CD4-positive, alpha-beta T cell treated with Interleukin-6 at 100 ng/mL for 8 hours (primary cell): ENCODE data around the gene SCCPDH.
A peak's percentile ranks its signal among the peaks of the same experiment; 100 is the strongest.

Experiments used
- DNase-seq: peaks from one replicate; pipeline ENCODE4 v3.0.0-alpha.2; 2020; ENCODE audit warnings: mixed read lengths, low spot score

Gene SCCPDH

DNA sequence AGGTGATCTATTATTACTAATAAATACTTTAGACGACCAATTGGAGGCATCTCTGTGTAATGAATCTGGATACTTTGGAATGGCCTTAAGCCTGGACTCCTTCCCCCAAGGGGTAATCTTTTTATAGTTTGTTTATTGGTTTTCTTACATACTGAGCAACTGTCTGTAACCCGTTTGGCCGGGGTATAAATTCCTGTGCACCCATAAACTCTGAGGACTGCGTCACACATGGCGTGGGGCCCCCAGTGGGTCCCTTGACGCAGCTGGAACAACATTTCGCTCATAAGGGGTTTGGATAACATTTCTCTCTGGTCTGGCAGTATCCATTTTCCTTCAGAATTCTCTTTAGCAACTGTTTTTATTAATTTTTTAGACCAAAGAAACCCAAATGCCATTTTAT, 26.5 kb downstream of the SCCPDH start:
- DNase-seq = no peak

DNA sequence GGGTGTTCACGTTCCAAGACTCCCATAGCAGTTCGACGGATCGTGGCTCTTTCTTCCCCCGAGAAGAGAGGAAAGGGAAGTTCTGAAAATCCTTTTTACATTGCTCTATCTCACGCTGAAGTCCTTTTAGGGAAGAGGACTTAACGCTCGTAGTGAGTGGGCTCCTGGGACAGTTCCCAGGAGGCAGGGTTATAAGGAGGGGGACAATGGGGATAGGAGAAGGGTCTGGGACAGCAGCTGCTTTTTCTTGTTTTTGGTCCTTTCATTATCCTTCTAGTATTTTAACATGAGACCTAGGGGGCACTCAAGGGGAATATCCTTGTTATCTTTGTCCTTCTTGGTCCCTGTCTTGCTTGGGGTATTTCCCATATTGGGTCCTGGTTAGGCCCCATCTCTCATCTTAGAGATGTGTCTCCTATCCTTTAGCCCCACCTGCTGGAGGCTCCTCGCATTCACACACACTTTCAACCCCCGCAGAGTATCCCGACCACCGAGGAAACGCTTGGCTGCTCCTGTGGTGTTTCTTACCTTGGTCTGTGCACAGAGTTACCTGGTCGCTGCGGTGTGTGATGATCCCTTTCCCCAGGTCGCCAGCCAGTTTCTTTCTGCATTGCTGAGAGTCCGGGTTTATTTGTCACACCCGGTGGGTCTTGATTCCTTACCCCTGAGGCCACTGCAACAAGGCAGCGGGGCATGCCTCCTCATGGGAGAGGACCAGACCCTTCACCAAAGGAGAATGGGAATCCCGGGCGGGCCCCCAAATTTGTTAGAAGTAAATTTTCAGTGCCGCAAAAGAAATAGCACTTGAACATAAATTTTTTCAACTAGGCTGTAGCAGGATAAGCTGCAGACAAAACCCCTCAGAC, 29.7 kb downstream of the SCCPDH start:
- DNase-seq = peak; percentile 35

DNA sequence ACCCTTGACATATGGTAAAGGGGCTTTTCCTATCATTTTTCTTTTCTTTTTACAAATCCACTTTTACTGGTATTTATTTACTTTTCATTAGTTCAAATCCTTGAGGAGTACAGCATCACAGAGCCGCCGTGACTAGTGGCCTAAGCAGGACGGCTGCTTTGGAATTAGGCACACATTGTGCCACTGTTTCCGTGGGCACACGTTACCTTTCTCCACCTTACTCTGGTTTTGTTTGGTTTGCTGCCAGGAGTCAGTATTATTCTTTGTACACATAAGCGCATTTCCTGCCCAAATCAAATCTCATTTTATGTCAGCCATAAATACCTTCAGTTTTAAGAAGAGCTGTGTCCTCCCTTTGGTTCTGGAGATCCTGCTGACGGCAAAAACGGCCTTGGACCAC, 31.2 kb downstream of the SCCPDH start:
- no peak for DNase-seq

DNA sequence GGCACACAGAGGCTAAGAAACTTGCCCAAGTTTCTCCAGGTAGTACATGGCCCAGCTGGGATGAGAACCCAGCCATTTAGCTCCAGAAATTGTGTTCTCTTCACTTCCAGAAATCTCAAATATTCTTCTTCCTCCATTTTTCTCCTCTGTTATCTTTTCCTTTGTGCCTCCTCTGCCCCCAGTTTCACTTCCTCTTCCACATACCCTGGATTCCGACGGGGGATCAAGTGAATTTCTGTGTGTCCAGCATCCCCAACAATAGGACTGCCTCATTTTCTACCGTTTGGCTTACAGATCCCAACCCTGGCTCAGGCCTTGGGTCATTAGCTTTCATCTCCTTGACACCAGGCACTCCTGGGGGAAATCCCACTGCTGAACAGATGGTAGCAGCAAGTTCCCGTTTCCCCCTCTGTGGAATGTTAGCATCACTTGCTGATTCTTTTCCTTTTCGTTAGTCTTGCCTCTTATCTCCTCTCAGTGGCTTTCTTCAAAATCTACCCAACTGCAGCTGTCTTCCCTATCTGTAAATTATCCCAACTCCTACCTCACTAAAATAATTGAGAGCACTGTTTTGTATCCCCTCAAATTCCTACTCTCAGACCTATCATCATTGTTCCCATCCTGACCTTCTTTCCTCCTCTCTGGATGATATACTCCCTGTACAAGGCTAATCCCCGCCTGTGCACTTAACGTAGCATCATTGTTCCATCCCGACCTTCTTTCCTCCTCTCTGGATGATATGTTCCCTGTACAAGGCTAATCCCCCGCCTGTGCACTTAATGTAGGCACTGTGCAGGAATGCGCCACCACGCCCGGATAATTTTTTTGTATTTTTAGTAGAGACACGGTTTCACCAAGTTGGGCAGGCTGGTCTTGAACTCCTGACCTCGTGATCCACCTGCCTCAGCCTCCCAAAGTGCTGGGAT, 36.5 kb downstream of the SCCPDH start:
- no peak for DNase-seq

DNA sequence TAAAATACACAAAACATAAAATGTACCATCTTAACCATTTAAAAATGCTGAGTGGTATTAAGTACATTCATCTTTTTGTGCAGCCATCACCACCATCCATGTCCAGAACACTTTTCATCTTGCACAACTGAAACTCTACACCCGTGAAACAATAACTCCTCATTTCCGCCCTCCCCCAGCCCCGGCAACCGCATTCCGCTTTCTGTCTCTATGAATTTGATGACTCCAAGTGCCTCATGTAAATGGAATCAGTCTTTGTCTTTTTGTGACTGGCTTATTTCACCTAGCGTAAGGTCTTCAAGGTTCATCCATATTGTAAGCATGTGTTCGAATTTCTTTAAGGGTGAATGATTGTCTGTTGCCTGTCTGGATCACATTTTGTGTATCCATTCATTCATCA, 37.2 kb downstream of the SCCPDH start:
- no peak for DNase-seq

DNA sequence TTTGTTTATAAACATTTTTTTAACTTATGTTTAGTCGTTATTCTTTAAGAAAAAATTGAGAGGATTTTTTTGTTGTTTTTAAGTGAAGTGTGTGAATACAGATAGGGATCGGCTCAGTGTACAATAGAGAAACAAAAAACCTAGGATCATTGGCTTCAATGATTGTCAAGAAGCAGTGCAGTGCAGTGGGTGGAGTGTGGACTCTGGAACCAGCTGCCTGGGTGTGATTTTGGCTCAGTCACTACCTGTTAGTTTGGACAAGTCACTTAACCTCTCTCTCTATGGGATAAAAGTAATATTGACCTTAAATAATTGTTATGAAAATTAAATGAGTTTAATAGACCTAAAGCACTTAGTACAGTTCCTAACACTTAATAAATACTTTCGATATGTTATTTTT, 41.3 kb downstream of the SCCPDH start:
- DNase-seq = no peak

DNA sequence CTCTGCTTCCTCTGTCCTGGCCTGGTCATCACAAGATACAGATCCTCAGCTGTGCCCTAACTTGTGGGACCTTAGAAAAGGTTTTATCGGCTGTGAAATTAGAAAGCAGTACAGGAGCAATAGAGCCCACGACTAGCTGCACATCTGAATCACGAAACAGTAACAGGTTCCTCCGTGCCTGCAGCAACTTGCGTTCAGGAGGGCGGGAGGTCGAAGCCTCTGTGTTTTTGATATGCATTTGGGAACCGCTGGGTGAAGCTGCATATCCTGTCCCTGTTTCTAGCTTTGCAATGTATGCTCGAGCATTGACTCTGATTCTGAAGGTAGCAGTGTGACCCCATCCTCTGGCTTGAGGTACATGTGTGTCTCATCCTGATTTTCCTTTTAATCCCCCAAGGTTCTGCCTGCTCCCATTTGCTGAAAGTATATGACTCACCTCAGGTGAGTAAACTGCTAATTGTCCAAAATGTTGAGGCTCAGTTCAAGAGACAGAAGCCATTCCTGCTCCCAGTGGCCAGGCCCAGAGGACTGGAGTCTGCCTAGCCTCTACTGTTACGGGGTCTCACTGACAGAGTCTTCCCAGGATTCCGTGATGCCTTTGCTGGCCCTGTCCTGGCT, 44.3 kb downstream of the SCCPDH start:
- no peak for DNase-seq

DNA sequence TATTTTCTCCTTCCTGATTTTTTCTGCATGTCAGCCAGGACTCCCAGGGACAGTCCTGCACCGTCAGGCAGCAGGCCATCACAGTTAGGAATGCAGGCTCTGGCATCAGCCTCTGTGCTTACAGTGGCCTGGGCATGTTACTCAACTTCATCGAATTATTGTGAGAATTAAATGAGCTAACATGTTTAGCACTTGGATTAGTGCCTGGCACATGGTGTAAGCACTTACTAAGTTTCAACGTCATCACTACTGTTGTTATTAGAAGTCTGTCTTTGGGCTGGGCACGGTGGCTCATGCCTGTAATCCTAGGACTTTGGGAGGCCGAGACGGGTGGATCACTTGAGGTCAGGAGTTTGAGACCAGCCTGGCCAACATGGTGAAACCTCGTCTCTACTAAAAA, 45.1 kb downstream of the SCCPDH start:
- no peak for DNase-seq

DNA sequence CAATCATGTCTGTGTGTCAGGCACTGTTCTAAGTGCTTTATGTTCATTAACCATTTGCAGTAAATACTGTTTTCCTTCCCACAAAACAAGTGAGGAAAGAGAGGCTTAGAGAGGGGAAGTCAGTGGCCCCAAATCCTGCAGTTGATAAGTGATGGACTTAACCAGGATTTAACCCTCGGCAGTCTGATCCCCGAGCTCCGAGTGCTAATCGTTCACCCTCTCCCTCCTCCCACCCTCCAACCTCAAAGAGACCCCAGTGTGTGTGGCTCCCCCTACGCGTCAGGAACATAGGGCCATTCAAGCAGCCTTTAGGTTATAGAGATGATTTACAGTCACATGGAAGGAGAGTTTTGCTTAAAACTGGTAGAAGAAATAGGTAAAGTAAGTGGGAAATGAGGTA, 47.2 kb downstream of the SCCPDH start:
- DNase-seq = no peak

DNA sequence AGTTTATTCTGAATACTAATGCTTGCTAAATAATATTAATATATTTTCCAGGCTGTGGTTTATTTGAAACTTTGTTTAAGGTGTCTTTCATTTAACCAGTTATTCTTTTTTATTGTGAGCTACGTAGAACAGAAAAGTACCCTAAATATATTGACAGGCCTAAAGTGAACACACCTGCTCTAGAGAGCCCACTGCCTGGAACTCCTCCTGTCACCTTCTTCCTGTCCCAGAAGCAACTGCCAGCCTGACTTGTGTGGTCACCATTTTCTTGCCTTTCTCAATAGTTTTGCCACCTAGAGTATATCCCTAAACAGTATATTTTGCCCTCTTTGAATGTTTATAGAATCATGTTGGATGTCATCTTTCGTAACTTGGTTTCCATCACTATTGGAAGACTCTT, 48.5 kb downstream of the SCCPDH start:
- no peak for DNase-seq

DNA sequence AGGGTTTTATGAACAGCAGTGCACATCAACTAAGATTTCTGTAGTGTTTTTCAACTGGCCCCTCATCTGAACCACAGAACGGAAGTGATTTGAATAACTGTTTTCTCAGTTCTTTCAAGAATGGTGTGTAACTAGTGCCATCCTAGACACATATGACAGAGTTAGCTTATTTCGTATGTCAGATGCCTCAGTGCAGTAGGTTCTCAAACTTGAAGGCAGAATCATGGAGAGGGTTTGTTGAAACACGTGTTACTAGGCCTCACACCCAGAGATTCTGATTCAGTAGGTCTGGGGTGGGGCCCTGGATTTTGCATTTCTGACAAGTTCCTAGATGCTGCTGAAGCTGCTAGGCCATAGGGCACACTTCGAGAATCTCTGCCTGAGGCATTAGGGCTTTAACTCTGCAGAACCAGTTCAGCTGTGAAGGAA, 49.0 kb downstream of the SCCPDH start:
- no peak for DNase-seq

DNA sequence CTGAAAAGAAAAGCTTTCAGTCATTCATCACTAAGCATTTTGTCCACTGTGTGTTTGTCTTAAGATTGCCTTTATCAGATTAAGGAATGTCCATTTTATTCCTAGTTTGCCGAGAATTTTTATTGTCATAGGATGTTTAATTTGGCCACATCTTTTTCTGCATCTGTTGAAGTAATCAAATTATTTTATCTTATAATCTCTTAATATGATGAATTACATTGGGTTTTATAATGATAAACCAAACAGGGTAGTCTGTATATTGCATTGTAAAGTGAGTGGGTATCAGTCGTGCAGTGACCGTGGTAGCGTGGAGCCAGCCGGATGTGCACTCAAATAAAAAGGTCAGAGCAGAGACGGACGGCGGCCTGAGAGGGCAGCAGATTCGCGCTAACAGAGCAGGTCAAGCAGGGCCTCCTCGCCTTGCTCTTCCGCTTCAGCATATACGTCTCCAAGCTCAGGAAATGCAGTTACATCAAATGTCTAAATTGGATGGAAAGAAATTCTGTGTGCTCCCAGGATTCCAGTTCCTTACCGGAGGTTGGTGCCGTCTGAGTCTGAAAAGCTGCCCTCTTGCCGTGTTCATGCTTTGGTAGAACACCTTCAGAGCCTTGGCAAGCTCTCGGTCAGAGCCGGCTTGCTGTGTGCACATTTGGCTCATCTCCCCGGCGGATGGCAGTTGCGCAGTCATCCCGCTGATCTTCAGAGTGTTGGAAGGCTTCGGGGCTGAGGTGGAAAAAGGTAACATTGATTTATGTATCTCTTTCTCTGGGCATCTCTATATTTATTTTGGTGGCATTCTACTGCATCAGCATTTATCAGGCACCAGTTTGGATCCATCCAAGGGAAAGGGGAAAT, 51.5 kb downstream of the SCCPDH start:
- no peak for DNase-seq

DNA sequence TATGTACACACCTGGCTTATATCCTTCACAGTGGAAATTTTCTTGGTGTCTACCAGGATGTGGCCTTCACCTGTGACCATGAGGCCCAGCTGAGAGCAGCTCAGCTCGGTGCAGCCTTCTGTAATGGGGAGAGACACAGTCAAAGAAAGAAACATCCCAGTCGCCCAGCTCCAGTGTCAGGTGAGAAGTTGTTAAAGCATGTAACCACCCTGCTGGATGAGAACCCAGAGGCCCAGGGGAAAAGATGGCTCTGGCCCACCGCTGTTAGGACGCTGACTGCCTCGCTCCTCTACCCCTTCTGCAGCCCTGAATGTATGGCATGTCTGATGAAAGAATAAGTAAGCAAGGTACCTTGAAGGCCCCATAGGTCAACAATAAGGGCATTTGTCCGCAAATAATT, 52.7 kb downstream of the SCCPDH start:
- DNase-seq = no peak

DNA sequence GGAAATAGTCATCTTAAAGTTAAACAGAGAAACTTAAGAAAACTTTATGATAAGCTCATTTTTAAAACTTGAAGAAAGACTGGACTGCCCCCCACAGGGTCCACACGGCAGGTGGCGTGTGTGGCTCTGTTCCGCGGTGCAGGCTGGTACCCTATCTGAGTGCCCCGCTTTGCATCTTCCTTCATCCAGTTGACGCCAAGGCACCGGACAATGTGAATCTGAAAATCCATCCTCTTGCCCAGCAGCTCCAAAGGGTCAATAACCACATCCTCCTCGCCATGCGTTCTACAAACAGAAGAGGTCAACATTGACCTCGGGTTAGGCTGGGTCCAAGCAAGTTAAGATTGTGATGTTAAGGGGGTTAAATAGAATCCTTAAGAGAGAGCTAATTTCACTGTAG, 54.5 kb downstream of the SCCPDH start:
- DNase-seq = no peak

DNA sequence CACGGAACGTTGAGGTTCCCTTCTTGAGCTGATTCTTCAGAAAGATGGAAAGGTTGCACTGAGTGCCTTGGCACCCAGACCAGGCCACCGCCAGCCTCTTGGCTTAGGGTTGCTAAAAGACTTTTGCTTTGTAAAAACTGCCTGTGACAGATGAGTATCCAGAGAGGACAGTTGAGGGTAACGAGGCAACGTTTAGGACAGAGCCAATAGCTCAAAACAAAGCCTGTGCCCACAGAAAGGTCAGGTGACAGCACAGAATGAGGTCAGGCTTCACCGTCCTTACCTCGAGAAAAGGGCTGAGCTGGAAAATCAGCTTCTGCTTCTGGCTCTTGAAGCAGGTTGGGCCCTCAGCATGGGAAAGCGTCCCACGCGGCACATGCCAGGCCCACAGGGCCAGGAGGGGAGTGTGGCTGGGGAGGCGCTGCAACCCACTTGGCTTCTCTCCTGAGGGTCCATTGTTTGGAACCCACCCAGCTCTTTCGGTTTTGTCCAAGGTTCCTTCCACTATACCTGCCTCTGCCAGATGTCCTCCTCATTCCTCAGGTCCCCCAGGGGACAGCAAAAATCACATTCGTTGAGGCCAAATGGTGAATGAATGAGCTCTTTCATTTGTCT, 55.5 kb downstream of the SCCPDH start:
- no peak for DNase-seq

DNA sequence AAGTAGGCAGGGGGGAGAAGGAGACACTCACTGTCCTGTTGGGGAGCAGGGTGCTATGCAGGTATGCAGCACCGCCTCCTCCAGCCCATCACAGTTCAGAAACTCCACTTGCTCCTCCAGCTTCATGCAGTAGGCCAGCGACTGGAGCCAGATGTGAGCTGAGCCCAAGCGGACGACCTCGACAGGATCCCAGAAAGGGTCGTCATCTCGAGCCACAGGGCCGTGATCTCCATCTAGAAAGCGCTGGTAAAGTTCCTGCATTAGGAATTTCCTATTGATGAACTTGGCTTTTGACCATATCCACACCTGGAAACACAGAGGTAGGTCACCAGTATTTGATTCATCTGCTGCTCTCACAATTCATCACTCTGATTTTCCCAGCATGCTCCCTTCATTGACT, 56.1 kb downstream of the SCCPDH start:
- DNase-seq = no peak

DNA sequence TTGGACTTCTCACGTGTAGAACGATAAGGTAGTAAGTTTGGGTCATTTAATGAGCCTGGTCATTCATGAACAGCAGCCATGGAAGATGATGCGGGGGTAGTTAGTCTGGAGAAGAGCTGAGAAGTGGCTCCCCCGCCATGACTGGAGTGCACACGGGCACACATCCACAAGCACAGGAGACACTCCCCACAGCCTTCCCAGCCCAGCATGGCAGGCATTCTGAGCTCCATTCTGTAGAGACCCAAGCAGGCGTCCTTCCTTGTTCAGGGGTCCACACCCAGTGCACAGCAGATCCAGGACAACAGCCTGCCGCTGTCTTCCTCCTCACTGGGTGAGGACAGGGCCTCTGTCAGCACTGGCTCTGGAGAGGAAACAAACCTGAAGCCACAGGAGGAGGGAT, 57.0 kb downstream of the SCCPDH start:
- no peak for DNase-seq

DNA sequence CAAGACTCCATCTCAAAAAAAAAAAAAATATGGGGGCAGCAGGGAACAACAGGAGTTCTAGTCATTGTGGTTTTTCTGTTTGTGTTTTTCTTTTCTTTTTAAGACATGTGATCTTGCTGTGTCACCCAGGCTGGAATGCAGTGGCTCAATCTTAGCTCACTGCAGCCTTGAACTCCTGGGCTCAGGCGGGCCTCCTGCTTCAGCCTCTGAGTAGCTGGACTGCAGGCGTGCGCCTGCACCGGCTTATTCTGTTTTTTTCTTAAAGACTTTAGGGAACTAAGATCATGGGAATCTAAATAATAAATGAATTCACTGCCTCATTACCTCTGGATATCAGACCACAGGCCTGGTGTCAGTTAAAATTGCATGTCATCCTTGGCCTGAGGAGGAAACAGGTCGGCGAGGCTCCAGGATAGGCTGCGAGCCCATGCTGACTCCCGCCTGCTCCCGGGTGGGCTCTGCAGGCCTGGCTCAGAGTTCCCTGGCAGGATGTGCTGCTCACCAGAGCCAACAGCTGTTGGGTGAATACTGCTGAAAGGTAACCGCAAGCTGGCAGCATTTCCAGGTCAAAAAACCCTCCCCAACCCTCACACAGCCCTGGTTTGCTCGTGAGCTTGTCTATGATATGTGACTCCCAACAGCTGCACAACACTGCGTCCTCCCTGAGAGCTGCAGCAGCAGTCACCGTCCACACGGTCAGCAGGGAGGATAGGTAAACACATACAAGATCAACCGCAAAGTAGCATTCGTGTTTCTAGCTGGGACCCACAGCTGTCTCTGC, 58.1 kb downstream of the SCCPDH start:
- no peak for DNase-seq

DNA sequence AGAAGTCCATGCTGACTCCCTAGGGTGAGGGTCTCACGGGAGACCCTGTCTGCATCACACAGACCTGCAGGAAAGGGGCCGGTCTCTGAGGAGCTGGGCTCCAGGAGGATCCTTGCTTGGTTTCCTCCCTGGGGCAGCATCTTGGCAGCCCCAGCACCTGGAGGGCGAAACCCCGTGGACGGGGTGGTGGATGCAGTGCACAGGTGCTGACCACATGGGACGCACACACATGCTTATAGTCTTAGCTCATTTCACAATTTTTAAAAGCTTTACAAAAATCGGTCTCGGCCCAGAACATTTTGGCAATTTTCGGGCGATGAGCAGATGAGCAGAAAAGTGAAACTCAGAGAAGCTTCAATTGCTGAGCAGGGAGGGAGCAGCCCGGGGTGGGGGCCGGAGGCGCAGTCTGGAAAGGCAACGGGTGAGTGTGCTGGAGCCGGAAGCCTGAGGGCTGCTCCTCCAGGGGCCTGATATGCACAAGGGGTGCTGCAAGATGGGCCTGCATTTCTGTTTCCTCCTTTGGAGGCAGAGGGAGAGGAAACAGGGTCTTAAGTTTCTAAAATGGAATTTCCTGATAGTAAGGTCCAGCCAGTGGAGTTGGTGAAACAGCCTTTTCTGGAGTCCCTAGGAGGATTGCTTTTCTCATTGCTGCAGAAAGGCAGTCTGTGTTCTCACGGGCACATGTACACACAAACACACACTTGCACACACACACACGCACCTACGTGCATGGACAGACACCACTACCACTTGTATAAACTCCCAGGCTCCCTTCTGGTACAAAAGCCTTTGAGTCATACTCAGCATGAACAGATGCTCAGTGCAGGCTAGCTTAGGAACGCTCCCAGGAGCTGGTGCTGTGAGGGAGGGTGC, 60.6 kb downstream of the SCCPDH start:
- DNase-seq = no peak
